Measurements from ENCODE around the gene PTGFRN.

The PTGFRN gene

DNA sequence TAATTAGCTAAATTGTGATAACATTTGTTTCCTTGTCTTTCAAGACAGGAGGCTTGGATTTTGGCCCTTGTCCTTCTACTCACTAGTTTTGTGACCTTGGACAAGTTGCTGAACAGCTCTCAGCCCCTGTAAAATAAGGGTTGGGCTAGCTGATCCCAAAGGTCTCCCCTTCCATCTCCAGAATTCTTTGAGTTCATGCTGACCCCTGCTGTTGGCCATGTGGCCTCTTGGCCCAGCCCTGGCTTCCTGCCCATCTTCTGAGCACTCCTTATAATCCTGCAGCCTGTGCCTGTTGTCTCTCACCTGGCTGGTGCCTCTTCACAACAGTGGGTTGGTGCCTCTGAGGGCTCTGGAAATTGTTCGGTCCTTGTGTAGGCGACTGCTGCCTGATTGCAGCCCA lies 10.1 kb downstream of the PTGFRN start:
- no peak for TF ChIP-seq GATA2 (IDR thresholded peaks at IDR 0.05; ENCODE audit: low read depth, low read length)
- no peak for TF ChIP-seq GATA3 (IDR thresholded peaks at IDR 0.05; ENCODE audit: low read depth, low read length)

GRCh38 chr1:116920211-116920610 lies 10.5 kb downstream of the PTGFRN start:
- no peak for TF ChIP-seq GATA2 (IDR thresholded peaks at IDR 0.05; ENCODE audit: low read depth, low read length)
- TF ChIP-seq GATA3 (IDR thresholded peaks at IDR 0.05; ENCODE audit: low read depth, low read length): no peak

DNA sequence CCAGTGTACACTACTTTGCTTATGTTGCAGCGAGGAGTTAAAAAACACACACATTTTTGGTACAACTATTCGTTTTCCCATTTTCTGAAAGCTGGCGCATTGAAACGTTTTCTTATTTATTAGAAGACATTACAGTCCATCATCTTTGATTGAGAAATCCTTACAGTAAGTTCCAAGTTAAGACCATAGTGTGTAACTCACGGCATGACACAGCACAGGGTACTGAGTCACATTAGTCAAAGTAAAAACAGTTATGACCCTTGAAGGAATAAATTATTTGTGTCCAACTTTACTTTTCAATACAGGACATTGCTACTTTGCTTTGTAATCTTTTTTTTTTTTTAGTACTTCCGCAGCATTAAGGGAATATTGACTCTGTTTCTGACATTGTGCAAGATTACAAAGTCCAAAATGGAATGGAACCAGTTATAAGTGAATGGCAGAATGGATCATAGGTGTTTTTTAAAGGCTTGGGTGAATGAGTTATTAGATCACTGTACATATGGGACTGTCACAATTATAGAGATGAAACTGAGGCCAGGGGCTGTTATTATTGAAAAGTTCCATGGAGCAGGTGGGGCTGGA lies 11.7 kb downstream of the PTGFRN start:
- no peak for TF ChIP-seq GATA2 (IDR thresholded peaks at IDR 0.05; ENCODE audit: low read depth, low read length)
- no peak for TF ChIP-seq GATA3 (IDR thresholded peaks at IDR 0.05; ENCODE audit: low read depth, low read length)

DNA sequence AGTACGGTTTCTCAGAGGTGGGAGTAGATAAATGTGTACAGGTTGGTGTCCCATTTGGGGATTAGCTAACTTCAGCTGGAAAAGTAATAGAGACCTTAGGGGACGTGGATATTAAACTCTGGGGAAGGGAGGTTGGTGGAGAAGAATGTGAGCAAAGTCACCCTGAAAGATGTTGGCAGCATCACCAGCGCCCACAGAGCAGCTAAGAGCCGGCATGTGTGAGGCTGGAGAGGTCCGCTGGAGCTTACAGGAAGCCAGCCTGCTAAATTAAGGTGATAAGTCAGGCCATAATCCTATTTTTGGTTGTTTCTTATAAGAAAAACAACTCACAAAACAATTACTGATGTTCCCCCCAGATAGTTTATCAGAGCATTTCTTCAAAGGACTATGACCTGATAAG lies 12.2 kb downstream of the PTGFRN start:
- TF ChIP-seq GATA3 (IDR thresholded peaks at IDR 0.05; ENCODE audit: low read depth, low read length) (no peak), GATA2 (IDR thresholded peaks at IDR 0.05; ENCODE audit: low read depth, low read length) (no peak)

- TF ChIP-seq GATA3 (IDR thresholded peaks at IDR 0.05; ENCODE audit: low read depth, low read length): no peak
- TF ChIP-seq GATA2 (IDR thresholded peaks at IDR 0.05; ENCODE audit: low read depth, low read length): no peak
These were observed 13.7 kb downstream of the PTGFRN start for GRCh38 chr1:116923421-116923820.

DNA sequence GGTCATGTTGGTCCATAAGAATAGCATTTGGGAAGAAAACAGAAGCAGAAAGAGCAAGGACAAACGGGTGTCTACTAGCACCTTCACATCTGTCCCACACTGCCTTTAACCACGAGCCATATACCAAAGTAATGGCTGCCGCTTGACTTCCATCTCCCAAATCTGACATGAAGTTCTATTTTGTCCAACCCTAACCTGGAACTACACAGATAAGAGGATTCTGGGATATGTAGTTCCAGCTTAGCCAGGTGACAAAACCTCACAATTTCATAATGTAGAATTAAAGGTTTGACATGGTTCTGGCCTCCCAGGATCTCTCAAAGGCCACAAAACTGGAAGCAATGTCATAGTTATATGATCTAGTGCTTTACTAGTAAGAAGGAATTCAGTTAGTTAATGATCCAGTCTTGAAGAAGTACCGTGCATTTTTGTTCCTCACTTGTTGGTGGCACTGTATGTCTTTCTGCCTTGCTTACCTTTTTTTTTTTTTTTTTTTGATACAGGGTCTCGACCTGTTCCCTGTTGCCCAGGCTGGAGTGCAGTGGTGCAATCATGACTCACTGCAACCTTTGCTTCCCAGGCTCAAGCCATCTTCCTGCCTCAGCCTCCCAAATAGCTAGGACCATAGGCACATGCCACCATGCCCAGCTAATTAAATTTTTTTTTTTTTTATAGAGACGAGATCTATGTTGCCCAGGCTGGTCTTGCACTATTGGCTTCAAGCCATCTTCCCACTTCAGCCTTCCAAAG lies 17.5 kb downstream of the PTGFRN start:
- no peak for TF ChIP-seq GATA3 (IDR thresholded peaks at IDR 0.05; ENCODE audit: low read depth, low read length)
- TF ChIP-seq GATA2 (IDR thresholded peaks at IDR 0.05; ENCODE audit: low read depth, low read length): no peak

- TF ChIP-seq GATA2 (IDR thresholded peaks at IDR 0.05; ENCODE audit: low read depth, low read length) (no peak), GATA3 (IDR thresholded peaks at IDR 0.05; ENCODE audit: low read depth, low read length) (no peak)
These were observed 20.4 kb downstream of the PTGFRN start for GRCh38 chr1:116929961-116930592.

- TF ChIP-seq GATA3 (IDR thresholded peaks at IDR 0.05; ENCODE audit: low read depth, low read length) (no peak), GATA2 (IDR thresholded peaks at IDR 0.05; ENCODE audit: low read depth, low read length) (no peak)
These were observed 21.6 kb downstream of the PTGFRN start for GRCh38 chr1:116931016-116931918.

DNA sequence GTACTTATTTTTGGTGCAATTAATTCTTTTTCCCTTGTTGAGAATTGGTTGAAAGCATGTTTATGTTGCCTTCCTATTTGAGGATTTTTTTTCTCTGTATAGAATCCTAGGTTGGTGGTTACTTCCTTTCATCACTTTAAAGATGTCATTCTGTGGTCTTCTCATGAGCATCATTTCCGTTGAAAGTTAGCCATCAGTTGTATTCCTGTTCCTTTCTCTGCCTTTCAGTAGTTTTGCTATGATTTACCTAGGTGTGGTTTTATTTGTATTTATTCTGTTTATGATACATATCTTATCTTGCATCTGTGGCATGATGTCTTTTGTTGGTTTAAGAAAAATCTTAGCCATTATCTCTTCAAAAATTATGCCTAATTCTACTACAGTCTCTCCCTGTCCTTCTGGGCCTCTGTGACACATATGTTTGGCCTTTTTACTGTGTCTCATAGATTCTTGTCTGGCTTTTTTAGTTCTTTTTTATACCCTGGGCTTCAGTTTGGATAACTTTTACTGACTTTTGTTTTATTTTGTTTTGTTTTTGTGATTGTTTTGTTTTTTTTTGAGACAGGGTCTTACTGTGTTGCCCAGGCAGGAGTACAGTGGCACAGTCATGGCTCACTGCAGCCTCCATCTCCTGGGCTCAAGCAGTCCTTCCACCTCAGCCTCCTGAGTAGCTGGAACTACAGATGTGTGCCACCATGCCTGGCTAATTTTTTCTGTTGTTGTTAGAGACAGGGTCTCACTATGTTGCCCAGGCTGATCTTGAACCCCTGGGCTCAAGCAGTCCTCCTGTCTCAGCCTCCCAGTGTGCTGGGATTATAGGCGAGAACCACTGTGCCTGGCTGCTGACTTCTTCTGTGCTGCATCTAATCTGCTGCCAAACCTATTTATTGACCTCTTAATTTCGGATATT lies 24.1 kb downstream of the PTGFRN start:
- TF ChIP-seq GATA2 (IDR thresholded peaks at IDR 0.05; ENCODE audit: low read depth, low read length) (no peak), GATA3 (IDR thresholded peaks at IDR 0.05; ENCODE audit: low read depth, low read length) (no peak)

DNA sequence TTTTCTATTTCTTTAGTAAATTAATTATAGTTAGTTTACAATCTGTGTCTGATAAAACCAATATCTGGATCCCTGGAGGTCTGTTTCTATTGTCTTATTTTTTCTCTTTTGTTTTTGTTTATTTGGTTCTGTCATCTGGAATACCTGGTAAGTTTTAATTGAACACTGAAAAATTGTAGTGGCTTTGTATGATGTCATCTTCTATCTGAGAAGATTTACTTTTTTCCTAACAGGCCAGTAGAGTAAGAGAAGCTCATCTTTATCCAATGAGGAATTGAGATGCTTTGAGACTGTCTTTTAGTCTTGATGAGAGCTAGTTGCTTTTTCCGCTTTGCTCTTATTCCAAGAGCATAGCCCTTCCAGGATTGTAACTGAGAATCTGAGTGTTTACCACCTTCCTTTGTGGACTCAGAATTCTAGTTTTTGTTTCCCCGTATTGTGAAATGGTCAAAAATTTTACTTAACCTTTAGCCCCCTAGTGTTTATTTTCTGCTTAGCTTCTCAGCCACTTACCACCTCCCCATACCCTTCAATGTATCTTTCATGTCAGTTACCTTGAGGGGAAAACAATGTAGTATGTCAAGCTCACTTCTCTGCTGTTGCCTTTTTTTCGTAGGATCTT lies 25.0 kb downstream of the PTGFRN start:
- no peak for TF ChIP-seq GATA3 (IDR thresholded peaks at IDR 0.05; ENCODE audit: low read depth, low read length)
- TF ChIP-seq GATA2 (IDR thresholded peaks at IDR 0.05; ENCODE audit: low read depth, low read length): no peak

GRCh38 chr1:116938216-116938615 lies 28.5 kb downstream of the PTGFRN start:
- TF ChIP-seq GATA3 (IDR thresholded peaks at IDR 0.05; ENCODE audit: low read depth, low read length): no peak
- no peak for TF ChIP-seq GATA2 (IDR thresholded peaks at IDR 0.05; ENCODE audit: low read depth, low read length)

- TF ChIP-seq GATA2 (IDR thresholded peaks at IDR 0.05; ENCODE audit: low read depth, low read length) (0 out of 2 replicates have a peak, but pooled peaks have one; percentile 12), GATA3 (IDR thresholded peaks at IDR 0.05; ENCODE audit: low read depth, low read length) (no peak)
These were observed 31.3 kb downstream of the PTGFRN start for GRCh38 chr1:116940814-116941599.
